Neural progenitor cell (in vitro differentiated cells): Measurements from ENCODE around the gene C19orf25.

ENCODE experiments used
- CTCF ChIP-seq: fragments of 200-600 bp; sonication (generic); IDR thresholded peaks from 2 replicates; pipeline ENCODE4 v1.5.1; 2017; ENCODE audit warnings: antibody characterized with exemption, mild to moderate bottlenecking
- EZH2 ChIP-seq: fragments of 200-600 bp; sonication (generic); IDR thresholded peaks from 2 replicates; pipeline ENCODE4 v1.6.1; 2017; ENCODE audit warnings: antibody characterized with exemption, mild to moderate bottlenecking, moderate library complexity

- TF ChIP-seq CTCF (no peak), EZH2 (no peak)
Measured at GRCh38 chr19:1526979-1527649, 48.1 kb upstream of the C19orf25 start.
